ENCODE results near the gene RAB24. TPM values are rescaled to one million over a fixed set of nuclear protein-coding genes. Genes with fewer than 3 reads are reported as not detected.

The RAB24 gene
- polyA plus RNA-seq, 3 donors = 24.3 to 32.0 (median 28.8) TPM

DNA sequence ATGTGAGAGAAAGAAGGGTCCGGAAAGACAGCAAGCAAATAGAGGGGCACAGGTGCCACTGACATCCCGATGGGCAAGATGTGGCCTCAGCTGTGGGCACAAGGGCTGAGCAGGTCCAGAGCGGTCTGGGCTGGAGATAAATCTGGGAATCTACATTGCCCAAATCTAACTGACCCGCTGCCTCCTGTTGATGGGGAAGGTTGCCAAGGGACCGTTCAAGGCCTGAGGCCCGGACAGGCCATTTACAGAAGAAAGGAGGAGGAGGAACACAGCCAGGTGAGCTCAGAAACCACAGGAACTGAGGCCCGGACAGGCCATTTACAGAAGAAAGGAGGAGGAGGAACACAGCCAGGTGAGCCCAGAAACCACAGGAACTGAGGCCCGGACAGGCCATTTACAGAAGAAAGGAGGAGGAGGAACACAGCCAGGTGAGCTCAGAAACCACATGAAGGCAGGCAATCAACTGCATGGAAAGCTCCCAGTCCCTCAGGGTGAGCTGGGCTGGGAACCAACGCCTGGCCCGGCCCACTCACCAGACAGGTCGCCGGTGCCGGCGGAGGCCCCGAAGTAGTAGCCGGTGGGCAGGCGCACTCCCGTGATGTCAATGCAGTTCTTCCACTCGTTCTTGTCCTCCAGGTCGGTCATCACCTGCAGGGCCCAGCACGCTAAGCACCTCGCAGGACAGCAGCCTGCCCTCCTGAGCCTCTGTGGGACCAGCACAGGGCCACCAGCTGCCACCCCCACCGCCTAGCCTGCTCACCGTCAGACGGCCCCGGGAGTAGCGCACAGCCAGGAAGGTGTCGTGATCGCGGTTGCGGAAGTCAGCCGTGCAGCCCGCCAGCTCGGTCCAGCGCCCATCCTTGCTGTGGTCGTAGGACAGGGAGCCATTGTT, 33.3 kb upstream of the RAB24 start:
- no peak for DNase-seq (ENCODE audit: extremely low read depth in 1 of 11, low read depth in 9 of 11, low spot score in 4 of 11)

DNA sequence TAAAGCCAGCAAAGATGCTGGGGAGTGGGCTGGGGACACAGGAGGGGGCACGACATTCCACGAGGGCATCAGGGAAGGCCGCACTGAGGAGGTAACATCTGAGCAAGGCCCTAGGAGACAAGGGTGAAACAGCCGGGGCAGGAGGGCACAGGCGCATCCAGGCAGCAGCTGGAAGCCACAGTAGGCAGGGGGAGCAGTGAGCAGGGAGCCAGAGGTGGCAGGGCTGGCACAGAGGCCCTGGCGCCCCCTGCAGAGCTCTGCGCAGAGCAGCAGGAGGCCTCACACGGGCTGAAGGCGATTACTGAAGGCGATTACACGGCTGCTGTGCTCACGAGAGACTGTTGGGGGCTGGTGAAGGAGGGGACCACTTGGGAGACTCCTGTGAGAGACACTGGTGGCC, 32.6 kb upstream of the RAB24 start:
- no peak for DNase-seq (ENCODE audit: extremely low read depth in 1 of 11, low read depth in 9 of 11, low spot score in 4 of 11)

DNA sequence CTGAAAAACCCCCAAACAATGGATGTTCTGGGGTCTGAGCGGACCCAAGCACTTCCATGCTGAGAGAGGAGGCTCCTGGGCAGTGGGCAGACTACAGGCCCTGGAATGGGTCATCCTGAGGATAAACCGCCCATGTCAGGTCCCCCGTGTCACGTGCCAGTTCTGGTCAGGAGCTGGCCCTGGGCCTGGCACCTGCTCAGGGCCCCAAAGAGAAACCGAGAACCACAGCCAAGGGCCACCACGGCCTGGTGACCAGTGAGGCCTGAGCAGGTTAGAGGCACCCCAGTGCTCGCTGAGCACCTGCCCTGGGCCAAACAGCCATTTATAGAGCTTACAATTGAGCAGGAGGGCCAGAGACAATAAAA, 32.2 kb upstream of the RAB24 start:
- no peak for DNase-seq (ENCODE audit: extremely low read depth in 1 of 11, low read depth in 9 of 11, low spot score in 4 of 11)

DNA sequence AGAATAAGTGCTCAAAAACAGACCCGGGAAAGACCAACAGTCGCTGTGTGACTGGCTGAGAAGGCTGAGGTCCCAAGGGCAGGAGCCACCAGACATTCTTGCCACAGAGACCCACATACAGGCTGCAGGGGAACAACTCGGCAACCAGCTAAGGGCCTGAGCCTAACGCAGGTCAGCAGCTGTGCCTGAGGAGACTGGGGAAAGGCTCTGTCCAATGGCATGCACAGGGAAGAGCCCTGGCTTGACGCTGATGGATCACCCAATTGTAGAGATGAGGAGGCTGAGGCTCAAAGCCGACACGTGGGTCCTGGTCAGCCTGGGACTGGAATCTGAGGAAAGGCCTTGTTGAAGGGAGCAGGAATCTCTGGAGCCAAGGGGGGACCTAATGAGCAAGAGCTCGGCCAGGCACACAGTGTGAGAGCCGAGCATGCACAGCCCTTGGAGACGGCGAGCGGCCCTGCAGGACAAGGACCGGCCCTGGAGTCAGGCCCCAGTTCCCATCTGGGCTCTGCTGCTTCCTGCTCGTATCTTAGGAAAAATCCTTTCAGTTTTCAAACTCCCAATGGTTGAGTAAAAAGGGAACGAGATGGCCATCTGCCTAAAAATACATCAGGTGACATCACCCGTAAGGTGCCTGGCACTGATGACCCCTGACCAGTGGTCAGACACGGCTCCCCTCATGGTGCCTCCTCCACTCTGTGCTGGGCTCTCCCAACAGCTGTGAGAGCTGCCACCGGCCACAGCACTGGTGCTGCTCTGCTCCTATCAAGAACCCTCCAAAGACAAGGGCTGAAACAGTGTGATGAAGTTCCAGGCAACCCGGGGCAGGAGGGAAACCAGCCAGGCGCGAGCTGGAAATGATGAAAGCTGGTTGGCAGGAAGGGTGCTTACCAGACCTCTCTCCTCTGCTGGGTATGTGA, 31.5 kb upstream of the RAB24 start:
- no peak for DNase-seq (ENCODE audit: extremely low read depth in 1 of 11, low read depth in 9 of 11, low spot score in 4 of 11)

DNA sequence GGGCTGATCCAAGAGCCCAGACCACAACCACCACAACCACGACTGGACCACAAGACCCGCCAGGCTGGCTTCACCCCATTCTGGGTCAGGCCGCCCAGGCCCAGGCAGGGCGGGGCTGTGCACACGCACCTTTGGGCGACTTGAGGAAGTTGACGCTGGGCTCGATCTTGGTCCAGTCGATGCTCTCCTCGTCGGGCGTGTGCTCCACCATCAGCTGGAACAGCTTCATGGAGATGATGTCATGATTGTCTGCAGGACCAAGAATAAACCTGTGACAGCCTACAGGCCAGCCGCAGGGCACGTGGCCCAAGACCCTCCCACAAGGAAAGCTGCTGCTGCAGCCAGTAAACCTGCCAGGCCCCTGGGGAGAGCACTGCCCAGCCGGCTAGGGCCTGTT, 30.6 kb upstream of the RAB24 start:
- DNase-seq (ENCODE audit: extremely low read depth in 1 of 11, low read depth in 9 of 11, low spot score in 4 of 11) = no peak

DNA sequence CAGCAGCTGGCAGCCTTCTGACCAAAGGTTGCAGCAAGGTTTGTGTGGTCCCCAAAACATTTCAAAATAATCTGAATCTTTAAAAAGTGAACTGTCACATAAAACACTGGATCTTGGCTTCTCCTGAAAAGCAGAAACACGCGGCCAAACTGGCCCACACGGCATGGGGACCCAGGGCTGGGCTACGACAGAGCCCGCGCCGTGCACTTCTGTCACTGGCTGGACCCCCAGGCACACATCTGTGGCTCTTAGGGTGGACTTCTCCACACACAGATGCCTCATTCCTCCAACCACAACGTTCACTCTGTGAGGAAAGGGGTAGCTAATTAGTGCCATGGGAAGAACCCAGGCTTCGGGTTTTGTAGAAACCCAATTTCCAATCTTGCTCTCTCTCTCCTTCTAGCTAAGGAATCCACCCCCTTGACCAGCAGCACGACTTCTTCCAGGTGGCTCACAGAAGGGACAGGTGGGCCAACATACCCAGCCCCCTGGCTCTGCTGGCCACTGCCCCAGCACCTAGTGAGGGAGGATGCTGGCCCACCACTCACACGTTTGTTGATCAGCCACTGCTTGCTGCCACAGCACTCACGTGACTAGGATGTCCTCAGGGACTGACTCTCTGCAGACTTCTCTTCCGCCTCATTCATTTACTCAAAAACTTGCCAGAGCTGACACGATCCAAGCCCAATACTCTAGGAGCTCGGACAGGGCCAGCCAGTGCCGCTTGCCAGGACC, 30.1 kb upstream of the RAB24 start:
- DNase-seq (ENCODE audit: extremely low read depth in 1 of 11, low read depth in 9 of 11, low spot score in 4 of 11) = no peak

DNA sequence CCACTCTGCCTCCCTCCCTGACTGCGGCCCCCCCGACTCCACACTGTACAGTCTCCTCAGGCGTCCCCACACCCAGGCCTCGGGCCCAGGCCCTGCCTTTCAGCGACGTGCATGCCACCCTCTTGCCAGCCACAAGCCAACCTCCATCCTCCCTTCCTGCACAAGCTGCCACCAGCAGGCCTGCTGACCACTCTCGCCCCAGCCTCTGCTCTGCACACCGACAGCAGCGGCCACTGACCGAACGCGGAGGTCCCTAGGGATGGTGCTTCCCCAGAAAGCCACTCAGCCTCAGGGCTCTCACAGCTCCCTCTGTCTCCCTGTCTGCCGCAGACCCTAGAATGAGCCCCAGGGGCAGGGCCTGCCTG, 29.4 kb upstream of the RAB24 start:
- no peak for DNase-seq (ENCODE audit: extremely low read depth in 1 of 11, low read depth in 9 of 11, low spot score in 4 of 11)

DNA sequence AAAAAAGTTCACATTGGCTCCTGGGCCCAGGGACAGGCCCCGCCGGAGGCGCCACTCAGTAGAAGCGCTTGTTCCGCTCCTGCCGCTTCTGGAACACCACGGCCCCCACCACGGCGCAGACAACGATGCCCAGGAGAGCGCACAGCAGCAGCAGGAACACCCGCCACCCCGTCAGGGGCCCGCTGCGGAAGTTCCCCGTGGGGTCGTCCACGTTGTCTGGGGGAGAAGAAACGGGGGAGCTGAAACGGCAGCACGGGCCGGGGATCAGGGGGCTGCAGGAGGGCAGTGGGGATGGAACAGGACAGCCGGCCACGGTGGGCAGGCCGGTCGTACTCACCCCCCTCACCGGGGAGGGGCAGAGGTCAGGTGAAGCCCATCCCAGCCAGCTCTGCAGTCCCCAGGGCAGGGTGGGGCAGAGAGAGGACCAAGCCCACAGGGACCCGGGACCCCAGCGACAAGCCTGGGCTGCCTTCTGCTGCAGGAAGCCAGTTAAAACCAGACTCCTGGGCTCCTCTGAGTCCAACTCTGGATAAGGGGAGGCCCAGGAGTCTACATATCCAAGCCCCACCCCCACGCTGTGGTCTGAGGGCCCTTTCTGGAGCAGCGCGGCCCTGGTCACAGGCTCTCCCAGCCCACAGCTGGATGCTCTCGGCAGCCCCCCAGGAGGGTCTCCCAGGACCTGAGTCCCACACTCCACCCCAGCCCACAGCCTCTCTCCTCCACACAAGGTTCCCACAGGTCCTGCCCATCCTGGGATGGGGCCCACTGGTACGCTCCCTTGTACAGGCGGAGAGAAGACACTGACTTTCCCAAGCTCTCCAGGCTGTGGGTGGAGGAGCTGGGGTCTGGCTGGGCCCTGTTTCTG, 28.7 kb upstream of the RAB24 start:
- no peak for DNase-seq (ENCODE audit: extremely low read depth in 1 of 11, low read depth in 9 of 11, low spot score in 4 of 11)

DNA sequence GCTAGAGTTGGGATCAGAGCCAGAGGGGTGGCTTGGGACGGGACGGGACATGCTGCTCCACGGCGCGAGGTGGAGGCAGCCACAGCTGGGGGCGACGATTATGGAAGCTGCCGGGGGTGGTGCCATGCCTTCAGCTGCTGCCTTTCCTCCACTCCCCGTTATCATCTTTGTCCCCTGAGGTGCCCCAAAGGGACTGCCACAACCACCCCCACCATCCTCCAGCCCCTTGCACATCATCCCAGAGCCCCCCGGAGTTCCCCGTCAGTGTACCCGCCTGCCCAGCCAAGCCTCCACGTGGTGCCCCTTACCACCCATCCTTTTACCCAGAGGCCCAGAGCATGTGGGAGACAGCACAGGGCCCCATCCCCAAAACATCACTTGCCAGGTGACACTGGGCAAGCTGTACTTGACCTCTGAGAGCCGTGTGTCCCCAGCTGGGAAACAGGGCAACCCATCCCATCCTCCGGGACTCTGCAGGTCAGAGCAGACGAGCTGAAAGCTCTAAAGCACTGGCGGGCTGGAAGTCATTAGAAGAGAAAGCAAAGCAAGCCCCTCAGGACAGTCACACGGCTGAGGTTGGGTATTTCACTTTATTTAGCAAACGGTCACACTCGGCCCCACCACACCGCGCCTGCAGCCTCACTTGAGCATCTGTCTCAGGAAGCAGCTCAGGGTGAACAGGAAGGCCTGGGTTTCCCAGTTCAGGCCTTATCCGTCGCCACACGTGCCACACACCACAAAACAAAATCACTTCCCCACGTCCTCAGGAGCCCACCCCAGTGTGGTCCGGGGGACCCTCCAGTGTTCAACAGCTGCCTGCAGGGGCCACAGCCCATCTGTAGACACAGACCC, 27.7 kb upstream of the RAB24 start:
- no peak for DNase-seq (ENCODE audit: extremely low read depth in 1 of 11, low read depth in 9 of 11, low spot score in 4 of 11)

DNA sequence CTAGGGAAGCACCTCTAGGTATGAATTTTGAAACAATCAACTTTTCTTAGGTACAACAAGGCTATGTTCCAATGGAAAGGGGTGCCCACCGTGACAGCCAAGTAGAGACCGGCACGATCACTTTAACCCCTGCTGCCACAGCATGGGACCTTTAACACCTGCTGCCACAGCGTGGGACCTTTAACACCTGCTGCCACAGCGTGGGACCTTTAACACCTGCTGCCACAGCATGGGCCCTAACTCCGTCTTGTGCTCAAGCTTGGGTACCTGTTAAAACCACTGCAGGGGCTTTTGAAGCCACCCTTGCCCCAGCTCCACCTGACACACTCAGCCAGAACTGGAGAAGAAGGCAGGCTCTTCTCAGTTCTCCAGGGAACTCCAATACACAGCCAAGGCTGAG, 26.4 kb upstream of the RAB24 start:
- no peak for DNase-seq (ENCODE audit: extremely low read depth in 1 of 11, low read depth in 9 of 11, low spot score in 4 of 11)

DNA sequence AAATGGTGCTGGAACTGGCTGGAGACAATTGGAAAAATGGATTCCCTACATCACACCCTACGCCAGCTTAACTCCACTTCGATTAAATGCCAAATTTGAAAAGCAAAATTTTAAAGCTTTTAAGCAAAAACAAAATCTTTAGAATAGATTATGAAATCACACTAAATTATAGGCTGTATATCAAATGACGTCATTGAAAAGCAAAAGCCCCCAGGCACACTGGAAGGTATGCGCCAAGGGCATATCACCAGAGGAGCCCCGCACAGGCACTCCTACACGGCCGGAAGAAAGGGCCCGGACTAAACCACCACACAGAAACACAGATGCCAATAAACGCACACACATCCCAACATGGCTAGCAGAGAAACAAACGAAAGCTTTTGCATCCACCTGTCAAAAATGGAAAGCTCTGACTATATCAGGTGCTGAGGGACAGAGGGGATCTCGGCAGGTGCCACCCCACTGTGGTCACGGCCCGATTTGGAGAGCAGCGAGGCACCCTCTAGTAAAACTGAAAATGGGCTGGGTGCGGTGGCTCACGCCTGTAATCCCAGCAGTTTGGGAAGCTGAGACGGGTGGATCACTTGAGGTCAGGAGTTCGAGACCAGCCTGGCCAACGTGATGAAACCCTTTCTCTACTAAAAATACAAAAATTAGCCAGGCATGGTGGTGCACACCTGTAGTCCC, 25.2 kb upstream of the RAB24 start:
- no peak for DNase-seq (ENCODE audit: extremely low read depth in 1 of 11, low read depth in 9 of 11, low spot score in 4 of 11)

DNA sequence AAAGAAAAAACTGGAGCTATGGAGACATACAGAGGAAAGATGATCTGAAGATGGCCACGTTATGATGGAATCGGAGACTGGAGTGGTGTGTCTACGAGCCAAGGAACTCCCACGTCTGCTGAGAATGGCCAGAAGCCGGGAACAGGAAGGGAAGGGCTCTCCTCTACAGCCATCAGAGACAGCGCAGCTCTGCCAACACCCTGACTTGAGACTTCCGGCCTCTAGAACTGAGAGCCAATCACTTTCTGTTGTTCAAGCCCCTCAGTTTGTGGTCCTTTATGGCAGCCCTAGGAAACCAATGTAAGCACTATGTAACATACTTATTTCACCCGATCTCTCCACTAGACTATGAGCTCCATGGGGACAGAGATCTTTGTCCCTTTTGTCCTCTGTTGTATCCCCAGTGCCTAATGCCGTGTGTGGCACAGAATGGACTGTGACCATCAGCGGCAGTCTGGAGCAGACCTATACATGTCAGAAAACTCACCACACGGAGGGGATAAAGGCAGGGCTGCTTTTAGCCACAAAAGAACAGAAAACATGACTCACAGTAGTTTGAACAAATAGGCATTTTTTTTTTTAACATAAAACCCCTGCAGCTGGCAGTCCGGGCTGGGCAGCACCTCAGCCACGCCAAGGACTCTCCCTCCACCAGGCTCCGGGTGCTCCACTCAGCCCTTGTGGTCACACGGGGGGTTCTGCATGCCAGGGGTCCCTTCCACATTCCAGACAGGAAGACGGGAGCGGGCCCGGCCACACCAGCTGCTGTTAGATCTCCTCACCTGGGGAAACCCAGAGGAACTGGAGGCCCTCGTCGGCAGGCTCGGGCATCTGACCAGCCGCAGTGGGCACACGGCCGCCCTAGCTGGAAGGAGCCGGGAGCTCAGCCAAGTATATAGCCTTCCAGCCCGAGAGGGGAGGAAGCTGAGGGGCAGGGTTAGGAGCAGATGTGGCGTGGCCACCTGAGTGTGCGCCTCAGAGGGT, 24.3 kb upstream of the RAB24 start:
- DNase-seq (ENCODE audit: extremely low read depth in 1 of 11, low read depth in 9 of 11, low spot score in 4 of 11) = no peak

DNA sequence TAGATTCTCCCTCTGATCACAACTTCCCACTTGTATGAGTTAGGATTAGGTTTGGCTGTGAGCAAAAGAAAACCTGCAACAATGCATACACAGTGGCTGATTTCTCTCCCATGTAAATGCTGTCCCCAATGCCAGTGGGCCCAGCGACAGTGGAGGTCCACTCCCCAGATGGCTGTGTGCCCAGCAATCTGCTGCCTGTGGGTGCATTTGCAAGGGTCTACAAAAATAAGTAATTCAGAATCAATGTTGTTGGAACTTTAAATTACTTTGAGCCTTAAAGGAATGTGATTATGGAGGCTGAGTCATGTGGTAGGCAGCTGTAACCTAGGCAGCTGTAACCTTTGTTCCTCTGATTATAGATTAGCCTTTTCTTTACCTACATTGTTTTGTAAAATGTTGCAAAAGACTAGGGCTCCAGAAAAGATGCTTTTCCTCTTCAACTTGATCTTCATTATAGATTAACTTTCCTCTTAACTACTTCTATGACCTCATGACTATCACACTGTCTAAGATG, 22.4 kb upstream of the RAB24 start:
- no peak for DNase-seq (ENCODE audit: extremely low read depth in 1 of 11, low read depth in 9 of 11, low spot score in 4 of 11)

DNA sequence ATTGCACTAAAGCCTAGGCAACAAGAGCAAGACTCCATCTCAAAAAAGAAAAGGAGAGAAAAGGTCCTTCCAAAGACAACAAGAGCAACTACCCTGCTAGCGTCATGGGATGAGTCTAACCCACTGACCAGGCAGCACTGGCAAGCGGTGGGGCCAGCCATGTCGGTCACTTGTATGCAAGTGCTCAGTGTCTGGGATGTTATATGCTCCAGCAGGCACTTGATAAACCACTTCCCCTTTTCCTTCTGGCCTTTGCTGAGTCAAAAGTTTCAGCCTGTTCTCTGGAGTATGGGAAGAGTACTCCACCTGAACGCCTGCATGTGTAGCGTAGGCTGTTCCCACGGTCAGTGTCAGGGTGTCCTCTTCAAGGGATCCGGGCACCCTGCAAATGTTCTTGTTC, 17.4 kb upstream of the RAB24 start:
- DNase-seq (ENCODE audit: extremely low read depth in 1 of 11, low read depth in 9 of 11, low spot score in 4 of 11) = no peak

DNA sequence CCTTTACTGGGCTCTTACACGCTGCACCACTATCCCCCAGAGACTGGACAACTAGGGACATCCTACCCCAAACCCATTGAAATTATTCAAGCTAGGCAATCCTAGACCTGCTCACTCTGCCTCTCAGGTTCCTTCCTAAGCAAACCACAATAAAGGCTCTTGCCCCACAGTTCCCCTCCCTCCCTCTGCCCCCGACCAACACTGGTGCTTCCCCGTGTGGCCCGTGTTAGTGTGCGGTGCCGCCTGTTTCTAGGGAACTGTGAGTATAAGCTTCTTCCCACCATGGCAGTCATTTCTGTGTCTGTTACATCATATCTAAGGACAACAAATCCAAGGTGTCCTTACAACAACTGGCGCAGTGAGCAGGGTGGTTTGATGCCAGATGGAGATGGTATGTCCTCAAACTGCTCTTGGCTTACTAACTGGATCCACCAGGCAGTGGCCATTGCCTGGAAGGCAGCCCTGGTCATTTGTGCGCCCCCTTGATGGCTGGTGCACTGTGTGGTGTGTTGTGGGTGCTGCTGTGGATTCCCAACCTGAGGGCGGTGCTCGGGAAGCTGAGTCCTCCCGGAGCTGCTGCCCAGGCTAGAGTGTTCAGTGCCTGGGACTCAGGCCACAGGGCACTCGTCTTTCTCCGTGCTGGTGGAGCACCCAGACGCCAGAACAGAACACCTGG, 16.5 kb upstream of the RAB24 start:
- no peak for DNase-seq (ENCODE audit: extremely low read depth in 1 of 11, low read depth in 9 of 11, low spot score in 4 of 11)

All from renal cortex interstitium (tissue), 11 donors.